Peyer's patch (tissue), 4 donors: Measurements from ENCODE around the gene SMYD3.

Experiments used
- POLR2A ChIP-seq, 2 donors: fragments of 450-650 bp; IDR thresholded peaks; one replicate each; pipeline ENCODE4 v1.5.1; 2017; ENCODE audit warnings: antibody characterized with exemption in 2 of 2, mild to moderate bottlenecking in 2 of 2, moderate library complexity in 2 of 2
- TF ChIP-seq, protein P1 (sequence below), 6 experiments: fragments of 450-650 bp in 4 of 6; fragments of 200-600 bp in 2 of 6; sonication (generic) in 1 of 6; IDR thresholded peaks; one replicate each; pipeline ENCODE4 v1.5.1; 2017 to 2019; ENCODE audit warnings: antibody characterized with exemption in 6 of 6, mild to moderate bottlenecking in 3 of 6, moderate library complexity in 1 of 6

DNA sequence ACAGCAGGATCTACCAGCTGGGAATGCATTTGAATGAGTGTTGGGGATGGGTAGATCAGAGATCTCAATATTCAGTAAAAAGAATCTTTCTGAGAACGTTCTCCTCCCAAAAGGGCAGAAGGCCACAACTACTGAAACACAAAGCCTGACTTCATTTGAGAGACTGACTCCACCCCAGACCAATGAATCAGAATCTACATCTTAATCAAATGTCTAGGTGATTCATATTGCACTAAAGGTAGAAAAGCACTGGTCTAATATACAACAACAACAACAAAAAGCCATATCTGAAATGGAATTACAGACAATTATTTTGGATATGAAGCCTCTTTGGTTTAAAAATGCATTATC is 123.9 kb downstream of the SMYD3 start:
- TF ChIP-seq, protein P1, sequence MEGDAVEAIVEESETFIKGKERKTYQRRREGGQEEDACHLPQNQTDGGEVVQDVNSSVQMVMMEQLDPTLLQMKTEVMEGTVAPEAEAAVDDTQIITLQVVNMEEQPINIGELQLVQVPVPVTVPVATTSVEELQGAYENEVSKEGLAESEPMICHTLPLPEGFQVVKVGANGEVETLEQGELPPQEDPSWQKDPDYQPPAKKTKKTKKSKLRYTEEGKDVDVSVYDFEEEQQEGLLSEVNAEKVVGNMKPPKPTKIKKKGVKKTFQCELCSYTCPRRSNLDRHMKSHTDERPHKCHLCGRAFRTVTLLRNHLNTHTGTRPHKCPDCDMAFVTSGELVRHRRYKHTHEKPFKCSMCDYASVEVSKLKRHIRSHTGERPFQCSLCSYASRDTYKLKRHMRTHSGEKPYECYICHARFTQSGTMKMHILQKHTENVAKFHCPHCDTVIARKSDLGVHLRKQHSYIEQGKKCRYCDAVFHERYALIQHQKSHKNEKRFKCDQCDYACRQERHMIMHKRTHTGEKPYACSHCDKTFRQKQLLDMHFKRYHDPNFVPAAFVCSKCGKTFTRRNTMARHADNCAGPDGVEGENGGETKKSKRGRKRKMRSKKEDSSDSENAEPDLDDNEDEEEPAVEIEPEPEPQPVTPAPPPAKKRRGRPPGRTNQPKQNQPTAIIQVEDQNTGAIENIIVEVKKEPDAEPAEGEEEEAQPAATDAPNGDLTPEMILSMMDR (IDR thresholded peaks at IDR 0.05), result no peak
- no peak for TF ChIP-seq POLR2A (IDR thresholded peaks at IDR 0.05)
